GM12872 (cell line): ENCODE data around the gene HMGXB4.

Experiments
- TF ChIP-seq, protein P1 (sequence below): IDR thresholded peaks from 3 replicates; pipeline ENCODE4 v1.5.1; 2011; ENCODE audit warnings: low read depth, mild to moderate bottlenecking, low read length, moderate library complexity; ENCODE audit not compliant: insufficient read depth

Gene HMGXB4

DNA sequence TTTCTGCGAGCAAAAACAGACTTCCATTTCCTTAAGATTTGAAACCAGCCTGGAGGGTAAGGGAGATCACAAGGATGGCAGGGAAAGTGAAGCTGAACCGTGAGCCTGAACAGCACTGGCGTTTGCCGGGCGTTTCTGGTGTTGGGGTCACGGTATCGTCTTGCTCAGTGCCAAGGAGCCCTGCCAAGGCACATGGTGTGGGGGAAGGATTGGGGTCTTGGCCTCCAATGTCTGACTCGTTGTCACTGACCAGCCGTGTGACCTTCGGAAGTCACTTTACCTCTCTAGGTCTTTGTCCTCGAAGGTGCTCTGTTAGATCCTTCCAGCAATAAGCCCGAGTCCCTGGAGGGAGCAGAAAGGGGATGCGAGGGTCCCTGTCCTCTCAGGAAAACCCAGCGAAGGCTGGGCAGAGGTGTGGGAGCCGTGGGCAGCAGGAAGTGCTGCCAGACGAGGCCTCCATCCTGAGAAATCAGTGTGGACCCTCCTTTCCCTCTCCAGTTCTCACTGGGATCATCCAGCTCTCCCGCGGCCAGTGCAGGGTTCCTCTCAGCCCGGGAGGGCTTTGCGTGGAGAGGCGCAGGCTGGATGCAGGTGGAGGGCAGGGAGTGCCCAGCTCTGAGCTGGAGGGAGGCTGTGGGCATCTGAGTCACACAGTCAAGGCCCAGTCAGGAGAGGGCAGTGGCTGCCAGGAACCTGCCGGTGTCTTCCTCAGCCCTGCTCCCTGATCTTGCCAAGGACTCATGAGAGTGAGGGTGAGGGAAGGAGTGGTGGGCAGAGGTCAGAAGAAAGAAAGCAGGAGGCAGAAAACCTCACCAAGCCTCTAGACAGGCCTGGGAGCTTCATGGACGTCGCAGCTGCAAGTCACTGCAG is 61.3 kb downstream of the HMGXB4 start:
- TF ChIP-seq, protein P1, sequence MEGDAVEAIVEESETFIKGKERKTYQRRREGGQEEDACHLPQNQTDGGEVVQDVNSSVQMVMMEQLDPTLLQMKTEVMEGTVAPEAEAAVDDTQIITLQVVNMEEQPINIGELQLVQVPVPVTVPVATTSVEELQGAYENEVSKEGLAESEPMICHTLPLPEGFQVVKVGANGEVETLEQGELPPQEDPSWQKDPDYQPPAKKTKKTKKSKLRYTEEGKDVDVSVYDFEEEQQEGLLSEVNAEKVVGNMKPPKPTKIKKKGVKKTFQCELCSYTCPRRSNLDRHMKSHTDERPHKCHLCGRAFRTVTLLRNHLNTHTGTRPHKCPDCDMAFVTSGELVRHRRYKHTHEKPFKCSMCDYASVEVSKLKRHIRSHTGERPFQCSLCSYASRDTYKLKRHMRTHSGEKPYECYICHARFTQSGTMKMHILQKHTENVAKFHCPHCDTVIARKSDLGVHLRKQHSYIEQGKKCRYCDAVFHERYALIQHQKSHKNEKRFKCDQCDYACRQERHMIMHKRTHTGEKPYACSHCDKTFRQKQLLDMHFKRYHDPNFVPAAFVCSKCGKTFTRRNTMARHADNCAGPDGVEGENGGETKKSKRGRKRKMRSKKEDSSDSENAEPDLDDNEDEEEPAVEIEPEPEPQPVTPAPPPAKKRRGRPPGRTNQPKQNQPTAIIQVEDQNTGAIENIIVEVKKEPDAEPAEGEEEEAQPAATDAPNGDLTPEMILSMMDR = no peak

GRCh38 chr22:35319244-35319985 is 62.1 kb downstream of the HMGXB4 start:
- TF ChIP-seq, protein P1 = no peak

GRCh38 chr22:35322126-35322525 is 64.8 kb downstream of the HMGXB4 start:
- TF ChIP-seq, protein P1 = no peak

- TF ChIP-seq, protein P1 = no peak
These were observed 65.6 kb downstream of the HMGXB4 start for GRCh38 chr22:35322893-35323292.

DNA sequence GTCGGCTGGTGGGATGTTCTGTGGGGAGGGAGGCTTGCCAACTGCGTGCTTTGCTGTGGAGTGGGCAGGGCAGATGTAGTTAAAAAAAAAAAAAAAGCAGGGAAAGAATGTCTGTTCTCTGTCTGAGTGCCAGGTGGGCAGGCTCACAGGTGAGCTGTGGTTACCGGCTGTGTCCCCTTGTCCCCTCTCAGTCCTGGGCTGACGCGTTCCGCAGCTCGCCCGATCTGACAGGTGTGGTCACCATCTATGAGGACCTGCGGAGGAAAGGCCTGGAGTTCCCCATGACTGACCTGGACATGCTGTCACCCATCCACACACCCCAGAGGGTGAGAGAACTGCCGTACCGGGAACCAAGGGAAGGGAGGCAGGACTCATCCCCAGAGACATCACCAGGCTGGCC is 66.0 kb downstream of the HMGXB4 start:
- TF ChIP-seq, protein P1 = no peak

DNA sequence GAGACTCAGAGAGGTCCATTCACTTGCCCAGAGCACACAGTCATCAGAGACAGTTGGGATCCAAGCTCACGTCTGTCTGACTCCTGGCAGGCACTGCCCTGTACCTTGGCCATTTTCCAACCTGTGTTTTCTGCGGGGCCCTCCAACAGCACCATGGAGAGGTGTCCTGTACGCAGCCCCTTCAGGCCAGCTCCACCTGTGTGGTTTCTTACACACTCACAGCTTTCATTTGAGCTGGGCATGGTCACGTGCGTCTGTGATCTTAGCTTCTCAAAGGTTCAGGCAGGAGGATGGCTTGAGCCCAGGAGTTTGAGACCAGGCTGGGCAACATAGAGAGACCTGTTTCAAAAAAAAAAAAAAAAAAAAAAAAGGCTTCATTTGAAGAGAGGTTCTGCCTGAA is 66.8 kb downstream of the HMGXB4 start:
- TF ChIP-seq, protein P1 = no peak

GRCh38 chr22:35324762-35325161 is 67.5 kb downstream of the HMGXB4 start:
- TF ChIP-seq, protein P1 = no peak
